Small intestine (tissue), 16 donors: ENCODE measurements around the gene WSB1. TPM values are rescaled to one million over a fixed set of nuclear protein-coding genes. Genes with fewer than 3 reads are reported as not detected.

Experiments used
- DNase-seq, 2 donors: peaks; one replicate each; pipeline versions ENCODE4 v3.0.0 to v3.0.0-alpha.2; 2013
- FAIRE-seq: peaks from 2 replicates; lab custom pipeline; 2012; peaks lifted over from hg19 to GRCh38; lab: Jason Lieb, UNC
- H3K27ac ChIP-seq, 3 donors: one replicate each; pipeline ENCODE4 v1.5.1; 2013; ENCODE audit warnings: low read length in 2 of 3, mild to moderate bottlenecking in 2 of 3, control low read depth in 1 of 3, inconsistent platforms in 1 of 3, low read depth in 1 of 3, moderate library complexity in 1 of 3
- H3K27me3 ChIP-seq, 3 donors: one replicate each; pipeline ENCODE4 v1.6.1; 2013; ENCODE audit warnings: low read length in 3 of 3, inconsistent platforms in 1 of 3; ENCODE audit not compliant: control insufficient read depth in 3 of 3, insufficient read depth in 3 of 3
- H3K36me3 ChIP-seq, 3 donors: one replicate each; pipeline ENCODE4 v1.6.1; 2013; ENCODE audit warnings: low read length in 3 of 3, inconsistent platforms in 1 of 3, low read depth in 1 of 3, mild to moderate bottlenecking in 1 of 3, moderate library complexity in 1 of 3; ENCODE audit not compliant: control insufficient read depth in 3 of 3, insufficient read depth in 2 of 3
- H3K4me1 ChIP-seq, 3 donors: one replicate each; pipeline ENCODE4 v1.6.1; 2013; ENCODE audit warnings: low read length in 2 of 3, inconsistent platforms in 1 of 3, low read depth in 1 of 3, mild to moderate bottlenecking in 1 of 3, moderate library complexity in 1 of 3; ENCODE audit not compliant: control insufficient read depth in 3 of 3, insufficient read depth in 2 of 3
- H3K4me3 ChIP-seq, 3 donors: one replicate each; pipeline ENCODE4 v1.5.1; 2013; ENCODE audit warnings: low read length in 3 of 3, control low read depth in 1 of 3, inconsistent platforms in 1 of 3, low read depth in 1 of 3, mild to moderate bottlenecking in 1 of 3, moderate library complexity in 1 of 3
- H3K9me3 ChIP-seq, 2 donors: one replicate each; pipeline ENCODE4 v1.6.1; 2013; ENCODE audit warnings: low read depth in 1 of 2, low read length in 1 of 2; ENCODE audit not compliant: control insufficient read depth in 2 of 2, insufficient read depth in 1 of 2
- WGBS, 3 donors: extraction: QIAGEN DNeasy Blood & Tissue Kit; methylation state at CpG; one replicate each; pipeline ENCODE4 v1.1.7; 2013; 5-methylcytosine and 5-hydroxymethylcytosine counted together
- long read RNA-seq, 10 donors: transcript quantifications; one replicate each; lab custom pipeline, GENCODE V29; 2026
- polyA plus RNA-seq, 4 donors: library from polyadenylated mRNA; stranded (reverse) in 3 of 4; unstranded in 1 of 4; fragments of 200-250 nt in 3 of 4; fragments of 120-200 nt in 1 of 4; gene quantifications; one replicate each; pipeline versions ENCODE4 v1.2.1 to v1.2.3, GENCODE V29; 2013
- donor health status: healthy with polysubstance abuse.
- donor health status: control.
- donor health status: control.
- donor health status: Bipolar disorder and iron deficiency.
- donor health status: healthy.

WSB1 gene
- polyA plus RNA-seq, result 100 to 1,000 TPM in 1 of 4 donors, 10 to 100 TPM in 3; 28.9 to 176 (median 44.2) TPM
- long read RNA-seq, donor 1, result 0 reads
- long read RNA-seq, donor 2, full-length matches to known transcripts, result 12 of 43 reads
- long read RNA-seq, donor 2, partial matches to known transcripts, result 31 of 43 reads
- long read RNA-seq, donor 2, other reads (novel, unspliced or antisense), result 0 of 43 reads
- long read RNA-seq, donor 3, full-length matches to known transcripts, result 22 of 152 reads
- long read RNA-seq, donor 3, partial matches to known transcripts, result 130 of 152 reads
- long read RNA-seq, donor 3, other reads (novel, unspliced or antisense), result 0 of 152 reads
- long read RNA-seq, donor 4, full-length matches to known transcripts, result 1 of 10 reads
- long read RNA-seq, donor 4, partial matches to known transcripts, result 9 of 10 reads
- long read RNA-seq, donor 4, other reads (novel, unspliced or antisense), result 0 of 10 reads
- long read RNA-seq, donor 5, full-length matches to known transcripts, result 3 of 9 reads
- long read RNA-seq, donor 5, partial matches to known transcripts, result 6 of 9 reads
- long read RNA-seq, donor 5, other reads (novel, unspliced or antisense), result 0 of 9 reads
- long read RNA-seq, donor 6, full-length matches to known transcripts, result 23 of 54 reads
- long read RNA-seq, donor 6, partial matches to known transcripts, result 31 of 54 reads
- long read RNA-seq, donor 6, other reads (novel, unspliced or antisense), result 0 of 54 reads
- long read RNA-seq, donor 7, full-length matches to known transcripts, result 53 of 122 reads
- long read RNA-seq, donor 7, partial matches to known transcripts, result 69 of 122 reads
- long read RNA-seq, donor 7, other reads (novel, unspliced or antisense), result 0 of 122 reads
- long read RNA-seq, donor 8, full-length matches to known transcripts, result 7 of 29 reads
- long read RNA-seq, donor 8, partial matches to known transcripts, result 22 of 29 reads
- long read RNA-seq, donor 8, other reads (novel, unspliced or antisense), result 0 of 29 reads
- long read RNA-seq, donor 9, full-length matches to known transcripts, result 7 of 49 reads
- long read RNA-seq, donor 9, partial matches to known transcripts, result 42 of 49 reads
- long read RNA-seq, donor 9, other reads (novel, unspliced or antisense), result 0 of 49 reads
- long read RNA-seq, donor 10, full-length matches to known transcripts, result 42 of 361 reads
- long read RNA-seq, donor 10, partial matches to known transcripts, result 319 of 361 reads
- long read RNA-seq, donor 10, other reads (novel, unspliced or antisense), result 0 of 361 reads

- FAIRE-seq (no peak), DNase-seq (peak; percentile 90 to 97)
- peaks cover 0 to 12% (median 0%) of the 10 kb centered on the region in 3 donors for H3K36me3 ChIP-seq
- 0 to 1% (median 0%) methylated on average over 64 to 66 of the region's 66 CpGs for WGBS, 3 donors
- no peaks in the 10 kb centered on the region for H3K27me3 ChIP-seq
- peak within 1 kb of the TSS; percentile 96 to 100 (median 99) for H3K27ac ChIP-seq
- peak within 1 kb of the TSS; percentile 81 to 90 (median 89) for H3K4me3 ChIP-seq
- H3K9me3 ChIP-seq, result no peaks in the 10 kb centered on the region
- H3K4me1 ChIP-seq, result peaks cover 2 to 15% (median 4%) of the 10 kb centered on the region in 3 donors
Measured at GRCh38 chr17:27293898-27294688, at the start of gene WSB1. WSB1 (plus strand) TSS chr17:27294114; CDS start chr17:27294396, 282 bp downstream.

- FAIRE-seq, result no peak
- 72 to 86% (median 72%) methylated on average over 16 of the region's 16 CpGs for WGBS, 3 donors
- Histone ChIP-seq H3K9me3 (no peaks in the 10 kb centered on the region), H3K36me3 (no peaks in the 10 kb centered on the region), H3K4me3 (no peak overlapping the region), H3K27me3 (no peaks in the 10 kb centered on the region), H3K4me1 (peaks cover 0 to 12% (median 3%) of the 10 kb centered on the region in 3 donors), H3K27ac (peak overlapping the region; percentile 1 to 83 (median 72))
- DNase-seq, result peak; percentile 30 to 84
Measured at GRCh38 chr17:27244491-27245223, 49.3 kb upstream of the WSB1 start.

- FAIRE-seq (no peak), DNase-seq (peak; percentile 64 to 90)
- WGBS, 3 donors, result 8 to 12% (median 10%) methylated on average over 7 of the region's 7 CpGs
- H3K4me3 ChIP-seq, result no peak overlapping the region
- peaks cover 0 to 12% (median 3%) of the 10 kb centered on the region in 3 donors for H3K4me1 ChIP-seq
- no peaks in the 10 kb centered on the region for H3K9me3 ChIP-seq
- no peaks in the 10 kb centered on the region for H3K36me3 ChIP-seq
- peak overlapping the region in 2 of 3 donors; percentile 72 to 83 for H3K27ac ChIP-seq
- no peaks in the 10 kb centered on the region for H3K27me3 ChIP-seq
Measured at GRCh38 chr17:27245230-27245696, 48.7 kb upstream of the WSB1 start.

- H3K27me3 ChIP-seq, result no peaks in the 10 kb centered on the region
- H3K9me3 ChIP-seq, result no peaks in the 10 kb centered on the region
- H3K4me3 ChIP-seq, result no peak overlapping the region
- FAIRE-seq (no peak), DNase-seq (no peak)
- peaks cover 0 to 12% (median 3%) of the 10 kb centered on the region in 3 donors for H3K4me1 ChIP-seq
- peak overlapping the region in 1 of 3 donors; percentile 39 for H3K27ac ChIP-seq
- no peaks in the 10 kb centered on the region for H3K36me3 ChIP-seq
Measured at GRCh38 chr17:27246537-27246936, 47.4 kb upstream of the WSB1 start.

- Histone ChIP-seq H3K36me3 (no peaks in the 10 kb centered on the region), H3K4me3 (no peak overlapping the region), H3K9me3 (no peaks in the 10 kb centered on the region), H3K27ac (peak overlapping the region in 1 of 3 donors; percentile 87), H3K27me3 (no peaks in the 10 kb centered on the region), H3K4me1 (peaks cover 0 to 12% (median 3%) of the 10 kb centered on the region in 3 donors)
- FAIRE-seq, result no peak
- 33 to 47% (median 36%) methylated on average over 7 of the region's 7 CpGs for WGBS, 3 donors
- peak in 1 of 2 donors; percentile 40 for DNase-seq
Measured at GRCh38 chr17:27247071-27247957, 46.6 kb upstream of the WSB1 start.

- no peak for FAIRE-seq
- peak overlapping the region in 1 of 3 donors; percentile 34 for H3K27ac ChIP-seq
- WGBS, 3 donors, result 86 to 94% (median 91%) methylated on average over 3 of the region's 3 CpGs
- no peaks in the 10 kb centered on the region for H3K36me3 ChIP-seq
- H3K27me3 ChIP-seq, result no peaks in the 10 kb centered on the region
- no peak for DNase-seq
- H3K9me3 ChIP-seq, result no peaks in the 10 kb centered on the region
- H3K4me1 ChIP-seq, result peaks cover 0 to 12% (median 3%) of the 10 kb centered on the region in 3 donors
- H3K4me3 ChIP-seq, result no peak overlapping the region
Measured at GRCh38 chr17:27247958-27248342, 46.0 kb upstream of the WSB1 start.
